ENCODE data around the gene ZFP91.

ZFP91 gene

GRCh38 chr11:58586998-58587397, 8.1 kb downstream of the ZFP91 start:
- DNase-seq, result no peak

DNA sequence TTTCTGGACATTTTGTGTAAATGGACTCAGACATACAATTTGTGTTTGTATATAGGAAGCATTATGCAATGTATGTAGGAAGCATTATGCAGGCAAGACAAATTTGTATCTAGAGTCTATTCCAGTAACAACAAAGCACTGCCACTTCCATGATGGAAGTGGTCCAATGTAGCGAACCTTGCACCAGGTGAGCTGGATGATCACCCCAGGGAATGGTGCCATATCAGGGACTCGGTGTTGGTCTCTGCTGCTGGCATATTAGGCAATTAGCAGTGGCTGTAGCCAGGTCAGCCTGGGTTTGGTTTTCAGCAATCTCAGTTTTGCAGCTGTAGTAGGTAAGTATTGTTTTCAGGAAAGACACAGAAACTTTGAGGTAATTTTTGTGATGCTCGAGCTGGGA, 12.8 kb downstream of the ZFP91 start:
- DNase-seq, result no peak

DNA sequence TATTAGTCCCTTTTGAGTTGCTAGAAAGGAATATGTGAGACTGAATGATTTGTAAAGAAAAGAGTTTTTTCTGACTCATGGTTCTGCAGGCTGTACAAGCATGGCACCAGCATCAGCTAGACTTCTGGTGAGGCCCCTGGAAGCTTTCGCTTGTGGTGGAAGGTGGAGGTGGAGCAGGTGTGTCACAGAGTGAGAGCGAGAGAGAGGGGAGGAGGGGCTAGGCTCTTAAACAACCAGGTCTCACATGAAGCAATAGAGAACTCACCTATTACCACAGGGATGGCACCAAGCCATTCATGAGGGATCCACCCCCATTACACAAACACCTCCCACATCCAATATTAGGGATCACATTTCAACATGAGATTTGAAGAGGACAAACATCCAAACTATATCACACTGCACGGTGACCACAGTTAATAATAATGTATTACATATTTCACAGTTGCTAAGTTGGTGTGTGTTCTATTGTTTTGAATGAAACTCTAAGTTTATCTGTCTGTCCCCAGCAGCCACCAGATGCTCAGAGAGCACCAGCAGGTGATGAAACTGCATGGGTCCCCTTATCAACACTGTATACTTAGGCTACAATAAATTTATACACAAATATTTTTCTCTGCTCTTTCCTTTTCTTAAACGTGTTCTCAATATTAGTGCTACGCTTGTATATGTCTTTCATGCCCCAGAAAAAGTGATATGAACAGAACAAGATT, 14.1 kb downstream of the ZFP91 start:
- DNase-seq, result no peak

- DNase-seq, result no peak
These were observed 16.0 kb downstream of the ZFP91 start for GRCh38 chr11:58594826-58595225.

DNA sequence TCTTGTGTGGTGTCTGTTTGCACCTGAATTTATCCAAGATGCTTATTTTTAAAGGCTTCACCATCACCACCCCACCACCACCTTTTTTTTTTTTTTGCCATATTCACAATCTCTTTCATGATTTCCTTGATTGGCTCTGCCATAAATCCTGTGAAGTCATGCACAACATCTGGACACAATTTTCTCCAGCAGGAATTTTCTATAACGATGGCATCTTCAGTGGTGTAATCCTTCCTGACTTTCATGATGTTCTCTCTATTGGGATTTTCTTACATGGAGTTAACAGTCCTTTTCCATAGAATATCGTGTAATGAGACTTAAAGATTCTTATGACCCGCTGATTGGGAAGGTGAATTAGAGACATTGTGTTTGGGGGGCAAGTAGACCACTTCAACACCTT, 17.8 kb downstream of the ZFP91 start:
- DNase-seq, result no peak

DNA sequence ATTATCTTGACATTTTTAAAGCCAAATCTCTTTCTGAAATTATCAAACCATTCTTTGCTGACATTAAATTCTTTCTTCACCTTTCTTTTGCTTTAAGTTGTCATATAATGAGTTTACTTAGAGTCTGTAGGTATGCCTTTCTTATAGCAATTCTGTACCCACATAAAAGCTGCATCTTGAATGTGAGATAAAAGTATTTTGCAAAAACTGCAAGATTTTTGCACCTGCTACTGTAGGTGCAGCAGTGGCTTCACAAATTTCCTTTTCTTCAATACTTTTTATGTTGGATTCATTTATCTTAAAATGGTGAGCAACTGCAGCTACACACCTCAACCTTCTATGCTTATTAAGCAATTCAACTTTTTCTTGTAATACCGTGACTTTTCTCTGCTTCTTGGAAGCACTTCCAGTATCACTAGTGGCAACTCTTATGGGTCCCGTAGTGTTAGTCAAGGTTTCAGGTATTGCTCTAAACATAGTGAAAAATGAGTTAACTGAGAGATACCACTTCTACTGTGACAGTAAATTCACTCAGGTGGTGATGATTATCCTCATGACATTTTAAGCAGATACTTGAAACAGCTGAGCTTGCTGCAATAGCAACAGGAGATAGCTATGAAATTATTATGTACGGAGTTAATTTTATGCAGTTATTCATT, 18.8 kb downstream of the ZFP91 start:
- DNase-seq, result no peak

DNA sequence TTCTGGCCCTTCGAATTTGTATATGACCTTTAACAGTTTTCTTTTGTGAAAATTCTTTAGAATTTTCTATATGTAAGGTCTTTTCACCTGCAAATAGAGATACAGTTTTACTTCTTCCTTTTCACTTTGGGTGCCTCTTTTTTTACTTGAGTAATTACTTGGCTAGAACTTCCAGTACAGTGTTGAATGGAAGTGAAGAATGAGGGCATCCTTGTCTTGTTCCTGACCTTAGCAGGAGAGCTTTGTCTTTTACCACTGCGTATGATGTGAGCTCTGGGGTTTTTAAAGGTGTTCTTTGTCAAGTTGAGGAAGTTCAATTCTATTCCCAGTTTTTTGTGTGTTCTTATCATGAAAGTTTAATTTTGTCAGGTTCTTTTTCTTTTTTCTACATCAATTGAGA, 21.6 kb downstream of the ZFP91 start:
- no peak for DNase-seq

- DNase-seq, result no peak
These were observed 28.3 kb downstream of the ZFP91 start for GRCh38 chr11:58606930-58607714.

DNA sequence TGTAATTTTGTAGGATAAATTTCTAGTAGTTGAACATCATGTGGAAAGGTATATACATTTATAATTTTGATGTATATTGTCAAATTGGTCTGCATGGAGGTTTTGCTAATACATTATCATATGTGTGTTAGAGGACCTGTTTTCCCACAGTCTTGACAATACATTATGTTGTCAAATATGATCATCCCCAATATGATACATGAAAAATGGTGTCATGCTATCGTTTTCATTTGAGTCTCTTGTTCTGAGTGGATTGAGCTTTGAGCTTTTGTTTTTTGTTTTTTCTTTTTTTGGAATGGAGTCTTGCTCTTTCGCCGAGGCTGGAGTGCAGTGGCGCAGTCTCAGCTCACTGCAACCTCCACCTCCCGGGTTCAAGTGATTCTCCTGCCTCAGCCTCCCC, 29.5 kb downstream of the ZFP91 start:
- no peak for DNase-seq

DNA sequence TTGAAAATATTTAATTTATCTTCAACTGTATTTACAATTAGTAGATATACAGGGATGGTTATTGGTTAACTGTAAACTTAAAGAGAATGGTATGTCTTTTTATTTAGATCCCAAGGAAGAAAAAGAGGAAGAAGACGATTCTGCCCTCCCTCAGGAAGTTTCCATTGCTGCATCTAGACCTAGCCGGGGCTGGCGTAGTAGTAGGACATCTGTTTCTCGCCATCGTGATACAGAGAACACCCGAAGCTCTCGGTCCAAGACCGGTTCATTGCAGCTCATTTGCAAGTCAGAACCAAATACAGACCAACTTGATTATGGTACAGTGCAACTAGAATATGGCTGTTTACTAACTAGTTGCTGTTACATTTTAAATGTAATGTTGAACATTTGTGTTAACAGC, 30.9 kb downstream of the ZFP91 start:
- DNase-seq, result no peak

GRCh38 chr11:58613228-58613627, 34.4 kb downstream of the ZFP91 start:
- DNase-seq, result no peak

GRCh38 chr11:58615559-58615958, 36.7 kb downstream of the ZFP91 start:
- DNase-seq, result no peak

DNA sequence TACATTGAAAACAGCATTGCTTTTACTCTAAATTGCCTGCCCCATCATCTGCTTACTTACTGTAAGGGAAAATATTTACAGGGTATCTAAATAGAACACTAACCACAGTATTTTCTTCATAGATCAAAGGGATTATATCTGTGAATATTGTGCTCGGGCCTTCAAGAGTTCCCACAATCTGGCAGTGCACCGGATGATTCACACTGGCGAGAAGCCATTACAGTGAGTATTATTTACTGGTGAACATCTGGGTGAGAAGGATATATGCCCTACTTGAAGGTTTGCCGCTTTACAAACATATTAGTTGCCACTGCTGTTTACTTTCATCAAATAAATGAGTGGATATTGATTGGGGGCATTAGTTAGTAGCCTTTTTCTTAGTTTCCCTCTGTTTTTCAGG, 37.7 kb downstream of the ZFP91 start:
- DNase-seq, result no peak

GRCh38 chr11:58617976-58618557, 39.2 kb downstream of the ZFP91 start:
- DNase-seq, result no peak

DNA sequence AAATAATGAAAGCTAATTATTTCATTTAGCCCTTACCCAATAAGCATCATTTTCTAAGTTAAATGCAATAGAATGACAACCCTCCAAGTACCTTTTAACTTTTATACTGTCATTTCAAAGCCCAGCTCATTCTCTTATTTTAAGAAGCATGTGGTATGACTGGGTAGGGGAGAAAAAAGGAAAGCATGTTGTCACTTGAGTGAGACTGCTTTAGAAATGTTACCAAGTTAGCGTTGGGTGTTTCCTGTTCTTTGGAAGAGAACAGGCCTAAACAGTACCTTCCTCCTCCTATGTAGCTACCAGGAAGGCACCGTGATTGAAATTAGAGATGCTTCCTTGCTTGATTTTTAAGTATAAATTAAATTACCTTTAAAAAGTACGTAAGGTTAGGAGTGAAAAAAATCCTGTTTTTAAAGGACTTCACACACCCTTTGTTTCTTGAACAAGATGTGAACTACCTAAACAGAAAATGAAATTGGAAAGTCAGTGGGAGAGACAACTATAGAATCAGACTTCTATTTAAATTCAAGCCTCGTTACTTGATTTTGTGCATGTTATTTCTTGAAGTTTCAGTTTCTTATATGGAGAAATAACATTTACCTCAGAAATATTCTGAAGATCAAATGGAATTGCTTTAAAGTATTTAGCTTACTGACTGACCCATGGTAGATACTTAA, 42.9 kb downstream of the ZFP91 start:
- no peak for DNase-seq

- no peak for DNase-seq
These were observed 43.5 kb downstream of the ZFP91 start, which contains the start of gene CNTF for GRCh38 chr11:58622344-58622743. Gene CNTF, plus strand, starts transcription at chr11:58622665. Its CDS starts 88 bp downstream, at chr11:58622753.

DNA sequence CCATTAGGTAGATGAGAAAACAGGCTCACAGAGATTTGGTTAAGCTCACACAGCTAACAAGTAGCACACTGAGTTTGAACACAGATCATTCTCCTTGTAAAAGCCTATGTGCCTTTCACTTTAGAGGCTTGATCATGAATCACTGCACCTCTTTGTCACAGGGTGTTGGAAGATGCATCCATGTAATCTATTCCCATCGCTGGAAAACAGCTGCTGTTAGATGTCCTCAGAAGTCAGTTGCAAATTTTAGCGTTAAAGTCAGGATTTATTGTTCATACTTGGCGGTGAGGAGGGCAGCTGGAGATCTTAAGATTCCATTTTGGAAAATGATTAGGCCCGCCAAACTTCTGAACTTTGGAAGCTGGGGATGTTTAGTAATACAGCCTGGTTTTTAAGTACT, 46.2 kb downstream of the ZFP91 start:
- no peak for DNase-seq

DNA sequence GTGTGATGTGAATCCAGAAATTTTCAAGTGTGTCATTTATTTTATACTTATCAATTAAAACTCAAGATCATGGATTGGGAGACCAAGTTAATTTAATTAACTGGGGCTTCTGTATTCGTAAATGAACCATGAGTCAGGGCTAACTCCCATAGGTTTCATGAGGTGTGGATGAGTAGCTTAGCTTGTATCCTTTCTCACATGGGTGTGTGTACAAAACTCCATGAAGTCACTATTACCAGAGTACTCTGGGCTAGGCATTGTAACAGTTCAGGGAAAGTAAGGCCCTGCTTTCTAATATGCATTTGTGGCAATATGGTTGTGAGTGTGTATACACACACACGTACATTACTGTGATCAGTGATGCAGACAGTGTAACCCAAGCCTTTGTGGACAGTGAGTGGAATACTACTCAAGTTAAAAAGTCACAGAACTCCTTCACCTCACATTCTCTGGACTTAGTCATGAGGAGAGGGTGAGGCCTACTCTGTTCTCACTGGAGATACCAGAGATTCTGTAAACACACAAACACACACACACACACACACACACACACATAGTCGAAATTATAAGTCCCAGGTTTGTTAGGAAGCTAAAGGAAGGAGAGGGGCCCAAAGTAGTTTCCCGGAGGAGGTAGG, 47.1 kb downstream of the ZFP91 start:
- DNase-seq, result no peak

DNA sequence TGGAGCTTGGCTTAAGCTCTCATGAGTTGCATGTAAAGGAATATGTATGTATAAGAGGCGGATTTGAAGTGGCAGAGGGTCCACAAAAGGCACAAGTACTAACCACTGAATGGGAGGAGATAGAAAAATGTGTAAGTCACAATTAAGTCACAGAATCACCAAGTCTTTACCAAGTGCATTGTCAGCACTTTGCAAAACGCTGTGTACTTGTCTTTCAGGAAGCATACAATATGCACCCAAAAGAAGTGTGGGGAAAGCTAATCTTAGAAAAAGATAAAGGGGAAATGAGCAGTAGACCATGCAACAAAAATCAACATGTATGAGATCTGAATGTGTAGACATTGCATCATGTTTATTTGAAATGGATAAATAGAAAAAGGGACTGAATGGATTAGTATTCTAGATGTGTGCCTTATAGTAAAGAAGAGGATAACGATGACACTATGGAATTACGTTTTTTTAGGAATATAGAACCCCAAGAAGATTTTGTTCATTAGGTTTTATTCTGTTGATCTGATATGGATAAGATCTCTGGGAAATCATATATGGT, 48.1 kb downstream of the ZFP91 start:
- no peak for DNase-seq

- no peak for DNase-seq
These were observed 49.6 kb downstream of the ZFP91 start for GRCh38 chr11:58628446-58628845.

DNA sequence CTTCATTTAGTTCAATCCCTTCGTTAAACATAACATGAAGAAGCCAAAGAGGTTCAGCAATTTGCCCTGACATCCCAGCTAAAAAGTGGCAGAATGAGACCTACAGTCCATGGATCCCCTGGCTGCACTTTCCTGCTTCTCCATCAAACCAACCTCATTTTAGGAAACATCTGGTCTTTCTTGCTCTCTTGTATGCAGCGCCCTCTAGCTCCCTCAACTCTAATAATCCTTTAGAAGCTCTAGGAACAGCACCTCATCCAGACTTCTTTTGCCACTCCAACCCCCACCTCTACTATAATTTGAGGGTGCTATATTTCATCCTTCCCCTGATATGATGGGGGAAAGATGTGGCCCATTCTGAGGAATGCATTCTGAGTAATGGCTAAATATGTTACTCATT, 51.0 kb downstream of the ZFP91 start:
- no peak for DNase-seq

- no peak for DNase-seq
These were observed 52.5 kb downstream of the ZFP91 start for GRCh38 chr11:58631378-58631777.
